GM21825 (cell line): ENCODE measurements around the gene CSNK2B.

Experiments used
- ATAC-seq: cut with Tn5 transposase; IDR thresholded peaks from one replicate; pipeline ENCODE4 v1.9.1; 2021; ENCODE audit warnings: mild to moderate bottlenecking, moderate library complexity; ENCODE audit not compliant: unreplicated experiment

The CSNK2B gene

DNA sequence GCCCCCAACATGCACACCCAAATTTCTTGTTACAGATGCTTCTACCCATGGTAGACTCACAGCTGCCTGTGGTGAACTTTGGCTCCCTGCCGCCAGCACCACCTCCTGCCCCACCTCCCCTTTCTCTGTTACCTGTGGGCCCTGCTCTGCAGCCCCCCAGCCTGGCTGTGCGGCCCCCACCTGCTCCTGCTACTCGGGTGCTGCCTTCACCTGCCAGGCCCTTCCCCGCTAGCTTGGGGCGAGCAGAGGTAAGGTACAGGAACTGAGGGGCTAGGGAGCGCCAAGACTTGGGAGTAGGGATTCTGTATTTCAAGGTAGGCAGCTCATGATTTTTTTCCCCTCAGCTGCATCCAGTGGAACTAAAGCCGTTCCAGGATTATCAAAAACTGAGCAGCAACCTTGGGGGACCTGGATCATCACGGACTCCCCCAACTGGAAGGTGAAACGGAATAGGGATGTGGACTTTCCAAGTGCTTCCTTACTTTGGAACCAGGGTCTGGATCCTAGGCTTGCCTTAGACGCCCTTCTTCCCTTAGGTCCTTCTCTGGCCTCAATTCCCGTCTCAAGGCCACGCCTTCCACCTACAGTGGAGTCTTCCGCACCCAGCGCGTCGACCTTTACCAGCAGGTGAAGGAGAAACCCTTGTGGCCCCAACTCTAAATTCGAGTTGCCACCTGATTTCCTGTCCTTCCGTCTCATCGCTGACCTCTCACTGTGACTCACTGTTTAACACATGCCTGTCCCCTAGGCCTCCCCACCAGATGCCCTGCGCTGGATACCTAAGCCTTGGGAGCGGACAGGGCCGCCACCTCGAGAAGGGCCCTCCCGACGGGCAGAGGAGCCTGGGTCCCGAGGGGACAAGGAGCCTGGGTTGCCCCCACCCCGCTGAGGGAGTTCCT, 28.9 kb upstream of the CSNK2B start:
- no peak for ATAC-seq

DNA sequence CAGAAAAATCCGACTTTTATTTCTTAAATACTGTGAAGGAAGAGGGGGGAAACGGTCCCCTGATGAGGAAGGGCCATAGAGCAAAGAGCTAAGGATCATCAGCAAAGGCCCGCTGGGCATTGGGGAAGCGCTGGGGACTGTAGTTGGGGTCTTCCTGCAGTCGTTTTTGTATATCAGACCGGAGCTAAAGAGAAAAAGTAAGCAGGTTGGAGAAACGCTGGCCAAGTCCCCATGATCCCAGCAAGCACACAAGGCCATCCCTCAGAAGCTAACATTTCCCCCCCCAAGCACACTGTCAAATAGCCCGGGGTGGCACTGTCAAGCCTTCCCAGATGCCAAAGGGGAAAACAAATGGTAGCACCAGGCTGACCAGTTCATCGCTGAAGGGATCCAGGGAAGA, 26.8 kb upstream of the CSNK2B start:
- ATAC-seq = no peak

DNA sequence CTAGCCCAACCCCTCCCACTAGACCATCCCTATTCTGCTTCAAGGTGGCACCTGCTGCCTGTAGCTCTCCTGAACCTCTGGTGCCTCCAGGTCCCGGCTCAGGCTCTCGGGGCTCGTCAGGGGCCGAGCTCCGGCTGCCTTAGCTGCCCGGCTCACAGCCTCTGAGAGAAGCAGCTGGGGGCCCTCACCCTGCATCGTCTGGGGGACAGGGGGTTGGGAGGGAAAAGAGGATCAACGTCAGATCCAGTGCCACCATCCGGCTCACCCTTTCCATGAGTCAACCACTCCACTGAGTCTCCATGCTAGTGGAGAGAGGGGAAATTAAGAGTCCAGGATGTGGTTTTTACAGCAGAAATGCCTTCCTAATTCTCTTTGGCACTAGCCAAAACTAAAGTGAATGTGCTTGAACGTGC, 26.4 kb upstream of the CSNK2B start:
- no peak for ATAC-seq

DNA sequence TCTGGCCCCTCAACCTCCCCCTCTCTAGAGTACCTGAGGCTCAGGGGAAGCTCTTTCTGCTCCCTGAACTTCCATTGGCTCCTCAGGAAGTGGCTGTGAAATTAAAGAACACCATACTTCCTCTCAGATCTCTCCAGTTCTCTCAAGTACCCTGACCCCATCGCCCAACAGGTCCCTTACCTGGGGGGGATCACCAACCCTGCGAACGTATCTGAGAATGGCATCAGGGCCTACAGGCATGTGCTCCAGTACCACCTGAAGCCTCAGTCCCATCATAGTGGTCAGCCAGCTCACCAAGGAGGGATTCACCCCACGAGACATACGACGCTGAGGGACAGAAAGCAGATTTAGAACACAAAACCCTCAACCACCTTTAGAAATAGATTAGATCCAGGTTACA, 25.3 kb upstream of the CSNK2B start:
- ATAC-seq = no peak

DNA sequence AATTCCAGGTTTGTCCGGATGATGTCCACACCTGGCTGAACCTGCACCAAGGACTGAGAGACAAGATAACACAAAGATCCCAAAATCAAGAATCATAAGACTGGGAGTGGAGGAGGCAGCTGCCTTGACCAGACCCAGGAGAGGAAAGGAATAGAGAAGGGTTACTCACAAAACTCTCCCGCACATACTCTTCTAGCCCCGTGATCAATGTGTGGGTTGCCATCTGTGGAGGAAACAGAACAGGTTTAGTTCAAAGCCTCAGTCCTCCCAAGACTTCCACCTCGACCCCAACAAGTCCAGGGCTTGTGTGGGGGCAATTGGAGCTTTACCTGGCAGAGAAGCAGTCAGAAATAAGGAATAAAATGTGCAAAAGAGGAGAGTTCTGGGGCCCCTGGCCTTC, 24.5 kb upstream of the CSNK2B start:
- ATAC-seq = no peak

DNA sequence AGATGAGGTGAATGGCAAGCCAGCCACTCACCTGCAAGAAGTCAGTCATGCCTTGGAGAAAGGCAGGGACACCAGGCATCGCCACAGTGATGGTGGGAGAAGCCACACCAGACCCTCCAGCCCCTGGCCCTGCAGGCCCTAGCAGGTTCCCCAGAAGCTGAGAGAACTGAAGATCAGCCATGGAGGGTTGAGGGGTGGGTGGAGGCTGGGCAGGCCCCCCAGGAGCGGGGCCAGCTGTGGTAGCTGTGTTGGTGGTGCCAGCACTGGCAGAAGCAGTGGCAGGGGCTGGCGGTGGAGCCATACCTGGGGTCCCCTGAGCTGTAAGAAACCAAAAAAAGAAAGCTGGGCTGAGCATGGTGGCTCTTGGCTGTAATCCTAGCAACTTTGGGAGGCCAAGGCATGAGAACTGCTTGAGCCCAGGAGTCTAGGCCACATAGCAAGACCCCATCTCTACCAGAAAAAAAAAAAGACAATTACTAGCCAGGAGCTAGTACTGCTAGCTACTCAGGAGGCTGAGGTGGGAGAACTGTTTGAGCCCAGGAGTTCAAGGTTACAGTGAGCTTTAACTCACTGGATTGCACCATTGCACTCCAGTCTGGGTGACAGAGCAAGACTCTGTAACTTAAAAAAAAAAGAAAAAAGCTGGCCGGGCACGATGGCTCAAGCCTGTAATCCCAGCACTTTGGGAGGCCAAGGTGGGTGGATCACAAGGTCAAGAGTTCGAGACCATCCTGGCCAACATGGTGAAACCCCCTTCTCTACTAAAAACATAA, 22.9 kb upstream of the CSNK2B start:
- no peak for ATAC-seq

DNA sequence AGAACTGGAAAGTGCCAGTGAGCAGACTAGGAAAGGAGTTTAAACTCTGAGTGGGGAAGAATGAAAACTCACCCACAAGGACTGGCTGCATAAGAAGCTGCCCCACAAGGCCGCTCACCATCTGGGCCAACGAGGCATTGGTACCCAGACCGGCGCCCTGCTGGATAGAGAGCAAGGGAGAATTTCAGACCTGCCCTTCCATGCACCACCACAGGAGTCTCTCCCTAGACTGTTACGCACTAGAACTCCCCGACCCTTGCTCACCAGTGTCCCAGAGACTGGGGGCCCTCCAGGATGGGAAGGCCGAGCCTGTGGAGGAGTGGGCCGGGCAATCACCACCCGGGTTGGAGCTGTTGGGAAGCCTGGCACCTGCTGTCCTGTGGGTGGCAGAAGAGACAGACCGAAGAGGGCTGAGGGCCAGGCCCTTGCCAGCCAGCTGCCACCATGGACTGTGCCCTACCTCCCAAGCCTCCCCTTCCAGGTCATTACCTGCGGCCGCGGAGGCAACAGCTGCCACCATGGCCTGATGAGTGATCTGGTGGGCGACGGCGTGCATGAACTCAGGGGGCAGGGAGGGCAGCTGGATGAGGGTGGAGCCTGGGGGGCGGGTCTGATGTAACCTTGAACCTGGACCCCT, 21.9 kb upstream of the CSNK2B start:
- ATAC-seq = no peak

DNA sequence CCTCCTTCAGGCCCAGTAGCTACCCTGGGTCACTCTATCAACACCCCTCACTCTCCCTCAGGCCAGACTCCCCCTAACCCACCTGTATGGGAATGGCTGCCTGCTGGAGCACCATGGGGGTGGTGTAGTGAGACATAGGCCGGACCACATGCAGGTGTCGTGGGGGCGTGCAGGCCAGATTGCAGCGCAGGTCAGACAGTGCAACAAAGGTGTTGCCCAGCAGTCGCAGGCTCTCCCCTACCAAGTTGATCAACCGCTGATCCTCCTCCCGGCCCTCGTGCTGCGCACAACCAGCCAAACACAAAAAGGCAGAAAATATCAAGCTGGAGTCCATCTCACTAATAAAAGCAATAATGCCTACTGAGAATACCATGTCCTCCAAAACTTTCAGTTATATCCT, 20.6 kb upstream of the CSNK2B start:
- no peak for ATAC-seq

DNA sequence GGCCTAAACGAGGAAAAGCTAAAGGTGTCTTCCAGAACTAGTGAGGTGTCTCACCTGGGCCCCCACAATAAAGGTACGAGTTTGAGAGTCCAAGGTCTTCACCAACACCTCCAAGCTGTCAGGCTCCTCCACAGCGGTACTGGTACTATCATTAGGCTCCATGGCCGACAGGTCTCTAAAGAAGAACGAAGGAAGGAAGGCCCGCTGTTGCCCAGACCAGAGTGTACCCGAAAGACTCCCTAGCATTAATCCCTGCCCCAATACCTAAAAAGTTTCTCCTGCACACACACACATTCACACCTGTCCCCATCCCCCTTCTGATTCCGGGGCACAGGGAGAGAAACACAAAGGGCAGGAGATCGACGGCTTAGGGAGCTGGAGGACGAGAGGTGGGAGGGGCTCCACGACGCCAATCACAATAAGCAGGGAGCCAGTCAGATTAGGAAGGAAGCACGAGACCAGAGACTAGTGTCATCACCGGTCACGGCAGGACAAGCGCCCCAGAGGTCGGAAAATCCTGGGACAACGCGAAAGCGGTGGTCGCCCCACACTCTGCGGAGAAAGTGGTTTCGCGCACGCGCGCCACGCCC, 14.2 kb upstream of the CSNK2B start:
- peak; percentile 38 for ATAC-seq

DNA sequence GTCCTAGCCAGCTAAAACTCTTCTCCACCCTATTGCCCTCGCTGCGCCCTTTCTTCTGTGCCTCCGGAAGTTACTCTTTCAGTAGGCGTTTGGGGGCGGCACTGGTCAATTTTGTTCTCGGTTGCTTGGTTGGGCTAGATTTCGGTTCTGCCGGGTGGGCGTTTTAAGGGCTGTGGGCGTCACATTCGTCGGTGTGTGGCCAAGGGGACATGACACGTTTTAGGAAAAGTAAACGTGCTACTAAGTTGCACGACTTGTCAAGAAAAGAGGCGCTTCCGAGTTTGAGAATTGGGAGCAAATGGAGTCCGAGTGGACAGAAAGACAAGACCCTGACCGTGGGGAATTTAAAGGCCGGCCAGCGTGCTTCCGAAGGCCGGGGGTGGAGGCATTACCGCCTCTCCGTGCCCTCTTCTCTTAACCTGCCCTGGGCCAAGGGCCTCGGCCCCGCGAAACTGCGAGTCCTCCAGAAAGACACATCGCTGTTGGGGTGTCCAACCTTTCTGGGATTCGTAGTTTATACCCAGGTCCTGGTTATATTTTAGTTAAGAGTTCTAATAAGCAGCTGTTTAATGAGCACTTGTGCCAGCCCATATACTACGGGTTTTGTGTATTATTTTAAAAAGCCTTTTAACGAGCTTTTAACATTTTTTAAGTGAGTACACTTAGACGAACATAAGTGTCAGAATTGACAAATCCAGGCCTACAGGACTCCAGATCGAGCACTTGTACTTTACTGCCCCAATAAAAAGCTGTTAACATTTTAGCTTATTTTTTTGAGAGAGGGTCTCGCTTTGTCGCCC, 12.8 kb upstream of the CSNK2B start:
- peak; percentile 47 for ATAC-seq

DNA sequence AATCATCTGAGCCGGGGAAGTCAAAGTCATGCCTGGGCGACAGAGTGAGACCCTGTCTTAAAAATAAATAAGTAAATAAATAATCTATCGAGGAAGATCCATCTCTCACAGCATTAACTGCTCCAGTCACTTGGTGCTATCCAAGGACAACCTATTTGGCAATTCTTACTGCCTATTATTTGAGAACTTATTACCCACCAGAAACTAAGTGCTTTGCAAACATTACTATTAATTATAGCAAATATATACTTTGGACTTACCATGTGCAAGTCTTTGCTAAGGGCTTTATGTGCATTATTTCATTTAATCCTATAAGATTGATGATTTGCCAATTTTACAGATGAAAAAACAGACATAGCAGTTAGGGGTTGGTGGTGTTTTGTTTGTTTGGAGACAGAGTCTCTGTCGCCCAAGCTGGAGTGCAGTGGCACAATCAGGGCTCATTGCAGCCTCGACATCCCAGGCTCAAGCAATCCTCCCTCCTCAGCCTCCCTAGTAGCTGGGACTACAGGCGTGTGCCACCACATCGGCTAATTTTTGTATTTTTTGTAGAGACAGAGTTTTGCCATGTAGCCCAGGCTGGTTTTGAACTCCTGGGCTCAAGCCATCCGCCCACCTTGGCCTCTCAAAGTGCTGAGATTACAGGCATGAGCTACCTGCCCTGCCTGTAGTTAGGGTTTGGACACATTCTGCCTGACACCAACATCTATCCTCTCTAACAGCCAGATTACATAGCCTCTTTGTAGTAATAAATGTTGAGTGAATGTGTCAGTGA, 11.1 kb upstream of the CSNK2B start:
- ATAC-seq = no peak

DNA sequence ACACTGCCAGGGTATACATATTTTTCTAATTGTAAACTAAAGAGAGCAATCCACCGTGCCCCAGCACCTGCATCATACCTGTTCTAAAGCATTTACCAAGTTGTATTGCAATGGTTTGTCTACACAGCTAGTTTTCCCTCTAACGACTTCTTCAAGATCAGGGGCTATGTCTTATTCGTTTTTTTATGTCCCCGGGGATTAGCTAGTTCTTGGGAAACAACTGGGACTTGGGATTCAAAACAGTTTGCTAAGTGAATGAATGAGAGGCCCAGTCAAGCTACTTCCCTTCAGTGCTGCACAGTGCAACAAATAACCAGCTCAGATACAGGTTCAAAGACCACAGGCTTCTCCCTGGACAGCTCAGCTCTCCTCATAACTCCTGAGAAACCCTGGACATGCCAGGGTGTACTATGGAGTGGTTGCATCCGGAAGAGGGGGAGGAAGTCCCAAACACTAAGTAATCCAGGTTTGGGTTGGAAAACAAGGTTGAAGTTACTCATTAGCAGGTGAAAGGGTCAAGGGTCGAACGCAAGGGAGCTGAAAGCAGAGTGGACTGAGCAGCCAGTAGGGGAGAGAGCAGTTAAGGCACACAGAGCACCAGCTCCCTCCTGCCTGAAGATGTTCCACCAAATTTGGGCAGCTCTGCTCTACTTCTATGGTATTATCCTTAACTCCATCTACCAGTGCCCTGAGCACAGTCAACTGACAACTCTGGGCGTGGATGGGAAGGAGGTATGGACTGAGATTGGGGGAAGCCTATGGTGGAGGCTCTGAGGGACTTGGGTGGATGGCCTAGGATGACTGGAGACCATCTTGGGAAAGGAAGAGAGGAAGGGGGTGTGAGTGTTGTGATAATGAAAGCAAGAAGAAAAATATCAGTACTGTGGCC, 10.3 kb upstream of the CSNK2B start, which contains the start of gene APOM:
APOM (plus strand) TSS at position 546 of the 889 bp plus-strand sequence; CDS start at position 619, 73 bp downstream.
- no peak for ATAC-seq

DNA sequence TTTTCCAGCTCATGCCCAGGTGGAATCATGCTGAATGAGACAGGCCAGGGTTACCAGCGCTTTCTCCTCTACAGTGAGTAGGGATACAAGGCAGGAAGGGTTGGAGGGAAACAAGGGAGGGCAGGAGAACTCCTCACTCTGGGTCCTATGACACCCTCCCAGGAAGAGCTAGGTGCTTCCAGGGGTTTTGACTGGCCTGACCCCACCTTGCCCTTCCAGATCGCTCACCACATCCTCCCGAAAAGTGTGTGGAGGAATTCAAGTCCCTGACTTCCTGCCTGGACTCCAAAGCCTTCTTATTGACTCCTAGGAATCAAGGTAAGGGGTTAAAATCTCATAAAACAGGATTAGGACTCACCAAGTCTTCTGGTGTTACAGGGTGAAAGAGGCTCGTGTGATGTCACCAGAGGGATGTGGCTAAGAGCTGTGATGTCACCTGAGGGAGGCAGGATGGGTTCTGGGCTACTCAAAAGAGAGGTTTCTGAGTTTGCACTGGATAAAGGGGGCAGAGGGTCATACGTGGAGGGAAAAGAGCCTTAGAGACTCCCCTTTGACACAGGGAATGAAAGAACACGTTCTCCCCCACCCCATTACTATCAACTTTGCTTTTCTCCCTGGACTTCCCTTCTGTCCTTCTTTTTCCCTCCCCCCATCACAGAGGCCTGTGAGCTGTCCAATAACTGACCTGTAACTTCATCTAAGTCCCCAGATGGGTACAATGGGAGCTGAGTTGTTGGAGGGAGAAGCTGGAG, 8.3 kb upstream of the CSNK2B start:
- ATAC-seq = no peak

DNA sequence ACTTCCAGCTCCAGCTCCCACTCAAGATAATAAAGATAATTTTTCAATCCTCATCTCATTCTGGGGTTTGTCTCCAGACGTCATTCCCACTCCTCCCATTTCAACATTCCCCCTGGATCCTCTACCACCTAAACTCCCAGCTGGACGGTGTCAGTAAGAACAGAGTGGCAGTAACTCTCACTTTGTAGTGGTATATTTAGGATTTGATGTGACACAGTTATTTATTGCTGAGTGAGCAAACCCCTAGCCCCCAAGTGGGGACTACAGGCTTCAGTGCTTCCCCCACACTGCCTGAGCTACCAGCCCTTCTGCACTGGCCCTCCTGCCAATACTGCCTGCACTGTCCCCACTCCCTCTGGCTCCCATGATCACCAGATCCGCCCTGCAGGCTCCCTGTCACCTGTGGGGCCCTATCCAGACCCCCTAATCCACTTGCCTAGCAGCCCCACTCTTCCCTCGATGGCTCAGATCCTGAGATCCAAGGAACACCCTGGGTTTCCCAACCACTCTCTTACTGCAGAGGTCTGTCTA, 7.7 kb upstream of the CSNK2B start:
- ATAC-seq = no peak

DNA sequence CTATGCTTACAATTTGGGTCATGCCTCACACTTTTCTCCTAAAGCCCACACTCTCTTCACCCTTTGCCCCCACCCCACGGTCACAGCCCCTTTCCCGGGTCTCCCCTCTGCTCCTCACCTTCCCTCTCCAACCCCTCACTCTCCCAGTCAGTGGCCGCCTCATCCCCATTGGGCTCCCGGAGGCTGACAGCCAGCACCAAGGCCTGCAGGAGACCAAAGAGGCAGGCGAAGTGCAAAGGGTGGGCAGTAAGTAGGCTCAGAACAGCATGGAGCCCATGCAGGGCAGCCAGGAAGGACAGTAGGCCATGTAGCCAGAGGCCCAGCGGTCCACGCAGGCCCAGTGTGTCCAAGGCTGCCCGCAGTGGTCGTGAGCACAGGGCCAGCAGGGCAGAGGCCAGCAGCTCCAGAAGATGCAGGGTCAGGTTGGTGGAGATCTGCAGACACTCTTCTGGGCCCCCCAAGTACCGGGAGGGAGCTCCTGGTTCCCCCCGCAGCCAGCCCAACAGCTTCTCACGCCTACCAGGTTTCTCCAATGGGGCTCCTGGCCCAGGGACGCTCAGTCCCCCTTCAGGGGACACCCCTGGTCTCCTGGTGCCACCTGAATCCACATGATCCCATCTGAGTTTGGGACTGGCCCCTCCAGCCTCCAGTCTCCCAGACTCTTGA, 6.8 kb upstream of the CSNK2B start:
- ATAC-seq = no peak

DNA sequence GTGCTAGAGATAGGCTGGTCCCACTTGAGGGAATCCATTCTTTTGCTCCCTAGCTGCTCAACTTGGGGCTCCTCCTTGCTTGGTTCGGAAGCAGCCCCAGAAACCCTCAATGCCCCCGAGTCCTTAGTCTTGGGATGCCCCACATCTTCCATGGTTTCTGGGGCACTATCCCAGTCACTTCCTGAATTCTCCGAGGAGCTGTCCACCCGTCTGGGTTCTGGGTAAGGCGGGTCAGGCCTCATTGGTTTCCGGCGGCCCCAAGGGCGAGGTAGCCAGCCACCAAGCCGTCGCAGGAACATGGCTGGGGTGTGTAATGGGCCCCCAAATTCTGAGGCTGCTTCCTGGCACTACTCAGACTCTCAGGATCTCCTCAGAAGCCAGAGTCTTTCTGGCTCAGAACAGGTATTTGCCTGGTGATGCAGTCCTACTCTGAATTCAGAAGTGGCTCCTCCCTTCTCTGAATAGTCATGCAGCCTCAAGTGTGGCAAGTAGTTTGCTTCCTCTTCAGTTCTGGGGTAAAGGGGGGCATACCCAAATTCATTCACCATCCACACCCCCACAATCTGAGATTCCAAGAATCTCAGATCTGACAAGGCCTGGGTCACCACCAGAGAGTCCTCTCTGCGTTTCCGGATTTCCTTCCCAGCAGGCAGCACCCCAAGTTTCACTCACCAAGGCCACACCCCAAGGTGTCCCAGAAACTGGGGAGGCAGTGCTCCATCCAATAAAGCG, 6.1 kb upstream of the CSNK2B start:
- ATAC-seq = no peak
